Retina (tissue), 1 donor: ENCODE data around the gene PBX4.

Experiments
- DNase-seq: peaks from one replicate; pipeline ENCODE4 v3.0.0-alpha.2; 2016

The PBX4 gene

DNA sequence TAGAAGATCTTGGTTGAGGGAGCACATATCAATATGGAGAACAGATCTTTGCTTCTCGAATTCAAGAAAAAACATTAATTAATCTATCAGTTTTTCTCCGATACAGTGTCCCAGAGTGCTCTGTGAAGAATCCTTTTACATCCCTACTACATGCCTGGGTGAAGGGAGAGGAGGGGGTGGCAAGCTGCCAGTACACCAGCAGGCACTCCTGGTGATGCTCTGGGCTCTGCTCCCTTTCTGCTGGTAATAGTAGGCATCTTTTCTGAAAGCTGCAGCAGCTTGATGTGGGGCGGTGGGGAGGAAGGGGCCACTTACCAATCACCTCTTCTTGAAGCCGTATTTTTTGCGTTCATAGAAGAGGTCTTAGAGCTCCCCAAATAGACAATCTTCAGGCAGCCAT, 30.7 kb downstream of the PBX4 start:
- no peak for DNase-seq

DNA sequence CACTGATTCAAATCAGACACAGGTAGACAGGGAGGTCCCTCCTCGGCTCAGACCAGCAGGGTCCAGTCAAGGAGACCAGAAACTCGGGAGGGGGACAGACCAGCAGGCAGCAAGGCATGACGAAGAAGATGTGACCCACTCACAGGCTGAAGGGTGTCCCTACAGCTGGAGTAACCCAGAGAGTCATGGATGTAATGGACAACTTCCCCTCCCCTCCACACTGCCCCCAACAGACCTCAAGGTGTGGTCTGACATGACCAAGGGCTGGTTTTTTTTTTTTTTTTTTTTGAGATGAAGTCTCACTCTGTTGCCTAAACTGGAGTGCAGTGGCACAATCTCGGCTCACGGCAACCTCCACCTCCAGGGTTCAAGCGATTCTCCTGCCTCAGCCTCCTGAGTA, 34.1 kb downstream of the PBX4 start:
- no peak for DNase-seq

DNA sequence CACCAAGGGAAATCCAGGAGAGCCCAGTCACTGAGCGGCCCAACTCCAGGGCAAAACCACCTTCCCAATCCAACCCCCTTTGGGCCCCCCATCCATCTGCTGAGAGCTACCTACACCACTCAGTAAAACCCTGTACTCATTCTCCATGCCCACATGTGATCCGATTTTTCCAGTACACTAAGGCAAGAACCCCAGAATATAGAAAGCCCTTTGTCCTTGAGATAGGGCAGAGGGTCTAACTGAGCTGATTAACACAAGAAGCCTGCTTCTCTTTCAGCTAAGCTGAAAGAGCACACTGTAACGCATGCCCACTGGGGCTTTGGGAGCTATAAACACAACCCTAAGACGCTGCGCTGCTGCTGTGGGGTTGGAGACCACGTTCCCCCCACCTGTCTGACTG, 36.0 kb downstream of the PBX4 start:
- no peak for DNase-seq

DNA sequence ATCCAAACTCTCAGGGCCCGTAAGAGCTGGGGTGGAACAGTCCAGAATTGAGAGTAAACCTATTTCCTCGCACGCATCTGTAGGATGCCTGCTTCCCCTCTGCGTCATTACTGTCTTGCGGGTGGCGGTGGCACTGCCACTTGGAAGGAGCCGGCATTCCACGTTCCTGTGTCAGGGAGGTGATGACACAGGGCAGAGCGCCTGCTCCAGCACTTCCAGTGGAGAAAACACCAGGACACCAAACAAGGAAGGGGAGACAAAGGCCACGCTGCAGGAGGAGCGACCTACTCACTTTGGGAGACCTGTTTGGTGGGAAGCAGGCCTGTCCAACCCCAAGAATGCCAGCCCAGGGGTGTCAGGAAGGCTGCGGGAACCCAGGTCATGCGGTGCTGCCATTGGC, 37.1 kb downstream of the PBX4 start:
- DNase-seq: no peak

DNA sequence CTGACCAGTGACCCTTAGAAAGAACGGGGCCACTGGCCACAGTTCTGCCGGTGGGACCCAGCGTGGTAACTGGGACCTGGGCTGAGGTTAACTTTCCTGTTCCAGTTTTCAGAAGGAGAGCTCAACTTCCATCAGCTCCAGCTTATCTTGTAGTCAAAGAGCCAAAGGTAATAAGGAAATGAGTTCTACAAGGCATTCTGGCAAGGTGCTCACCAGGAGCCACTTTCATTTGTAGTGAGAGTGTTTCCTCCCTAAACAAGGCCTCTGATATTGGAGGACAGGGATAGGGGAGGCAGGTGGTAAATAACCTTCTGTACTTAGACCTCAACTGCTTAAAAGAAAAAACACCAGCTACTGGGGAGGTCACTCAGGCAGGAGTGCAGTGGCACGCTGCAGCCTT, 38.1 kb downstream of the PBX4 start:
- DNase-seq: no peak

DNA sequence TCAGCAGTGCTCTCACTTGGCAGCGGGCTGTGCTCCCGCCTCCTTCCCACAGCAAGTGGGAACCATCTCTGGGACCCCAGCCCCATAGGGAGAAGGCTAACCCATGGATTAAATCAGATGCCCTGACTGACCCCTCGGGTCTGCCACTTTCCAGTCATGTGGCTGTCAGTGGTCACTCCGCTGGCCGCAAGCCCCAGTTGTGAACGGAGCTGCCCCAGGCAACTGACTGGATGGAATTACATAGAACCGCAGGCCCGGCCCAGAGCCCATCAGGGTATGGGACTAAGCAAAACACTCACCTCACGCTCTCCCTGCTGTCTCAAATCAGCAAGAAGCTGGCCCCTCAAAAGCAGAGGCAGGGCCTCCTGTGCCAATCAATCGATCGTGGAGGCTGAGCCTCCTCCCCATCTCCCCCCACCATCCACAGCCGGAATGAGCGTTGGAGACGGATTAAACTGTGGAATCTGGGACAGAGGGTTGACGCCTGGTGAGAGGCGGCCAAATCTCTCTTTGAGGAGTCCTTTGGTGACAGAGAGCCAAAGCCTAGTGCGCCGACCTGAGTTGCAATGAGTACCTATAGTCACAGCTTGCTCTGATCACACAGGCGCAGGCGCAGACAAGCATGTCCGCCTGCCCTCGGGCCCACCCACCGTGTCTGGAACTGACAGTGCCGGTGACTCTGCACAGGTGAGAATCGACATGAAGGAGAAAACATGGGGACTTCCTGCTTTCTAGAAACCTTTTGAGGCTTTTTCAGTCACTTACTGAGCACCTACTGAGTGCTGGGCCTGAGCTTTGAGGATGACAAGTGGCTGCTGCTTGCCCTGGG, 38.7 kb downstream of the PBX4 start:
- peak; percentile 52 for DNase-seq

DNA sequence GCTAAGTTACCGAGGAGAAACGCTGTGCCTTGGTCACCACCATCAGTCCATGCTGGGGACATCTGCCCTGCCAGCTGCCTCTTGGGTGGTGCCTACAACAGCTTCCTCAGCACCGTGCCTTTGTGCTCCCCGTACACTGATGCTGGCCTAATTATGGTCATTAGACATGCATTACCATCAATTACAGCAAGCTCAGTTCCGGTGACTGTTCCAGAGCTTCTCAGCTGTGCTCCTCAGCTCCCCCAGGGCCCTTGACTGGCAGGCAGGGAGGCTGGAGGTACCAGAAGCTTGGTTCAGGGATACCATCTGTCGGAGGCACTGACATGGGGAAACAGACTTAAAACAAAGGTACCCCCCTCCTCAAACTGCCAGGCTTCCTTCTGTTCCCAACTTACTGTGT, 40.2 kb downstream of the PBX4 start:
- peak; percentile 73 for DNase-seq

DNA sequence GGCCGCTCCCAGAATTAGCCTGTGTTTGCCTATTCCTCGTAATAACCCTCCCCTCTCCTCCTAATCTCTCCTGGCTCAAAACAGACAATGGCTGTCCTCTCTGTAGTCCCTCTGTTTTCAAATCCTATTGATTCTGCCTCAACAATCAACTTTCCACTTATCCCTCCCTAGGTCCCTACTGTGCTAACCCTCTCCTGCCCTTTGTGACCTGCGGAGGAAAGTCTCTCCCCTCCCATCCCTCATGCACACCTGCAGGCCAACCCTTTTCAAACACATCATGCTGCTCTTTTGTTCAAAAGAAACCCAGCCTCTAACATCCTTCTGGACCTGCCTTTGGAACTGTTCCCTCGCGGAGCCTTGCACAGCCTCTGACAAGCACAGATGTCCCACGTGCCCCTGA, 43.1 kb downstream of the PBX4 start:
- DNase-seq: no peak

DNA sequence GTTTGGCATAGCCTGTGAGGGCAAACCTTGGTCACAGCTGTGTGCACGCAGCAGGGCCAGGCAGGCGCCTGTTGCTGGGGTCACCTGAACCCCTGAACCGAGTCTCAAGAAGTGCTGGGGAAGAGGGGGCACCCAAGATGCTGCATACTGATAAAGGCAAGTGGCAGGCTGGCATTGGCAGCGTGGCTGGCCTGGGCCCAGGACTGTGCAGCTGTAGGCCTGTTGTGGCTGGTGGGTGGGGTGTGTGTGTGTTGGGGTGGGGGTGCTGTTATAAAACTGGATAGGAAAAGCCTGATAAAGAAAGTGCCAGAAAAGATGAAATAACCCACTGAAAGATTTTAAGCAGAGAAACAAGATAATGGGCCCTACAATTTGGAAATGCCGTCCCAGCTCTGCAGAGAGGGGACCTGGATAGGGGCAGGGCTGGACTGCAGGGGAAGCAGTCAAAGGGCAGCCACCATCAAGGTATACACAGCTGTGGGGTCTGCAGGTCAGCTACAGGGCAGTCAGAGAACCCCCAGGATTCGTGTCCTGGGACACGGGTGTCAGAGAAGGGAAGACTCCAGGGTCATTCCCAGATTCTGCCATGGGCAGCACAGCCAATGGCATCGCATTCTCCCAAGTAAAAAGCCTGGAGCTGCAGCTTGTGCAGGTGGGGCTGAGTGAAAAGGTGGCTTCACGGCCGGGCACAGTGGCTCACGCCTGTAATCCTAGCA, 47.3 kb downstream of the PBX4 start:
- no peak for DNase-seq

DNA sequence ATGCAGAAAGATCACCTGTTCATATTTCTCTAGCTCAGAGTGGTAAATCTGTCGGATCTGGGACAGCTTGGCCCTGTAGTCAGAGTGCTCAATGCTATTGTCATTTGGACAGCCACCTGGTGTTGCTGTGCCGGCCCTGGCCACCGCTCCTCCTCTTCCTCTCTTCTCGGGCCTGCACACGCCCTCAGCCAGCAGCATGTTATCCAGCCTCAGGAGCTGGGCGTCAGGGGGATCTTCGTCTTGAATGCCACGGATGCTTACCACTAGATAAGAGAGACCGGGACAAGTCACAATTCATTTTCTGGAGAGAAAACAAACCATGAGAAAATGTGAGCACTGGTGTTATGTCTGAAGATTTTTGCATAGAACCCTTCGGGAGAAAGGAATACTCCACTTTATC, 47.9 kb downstream of the PBX4 start:
- no peak for DNase-seq

DNA sequence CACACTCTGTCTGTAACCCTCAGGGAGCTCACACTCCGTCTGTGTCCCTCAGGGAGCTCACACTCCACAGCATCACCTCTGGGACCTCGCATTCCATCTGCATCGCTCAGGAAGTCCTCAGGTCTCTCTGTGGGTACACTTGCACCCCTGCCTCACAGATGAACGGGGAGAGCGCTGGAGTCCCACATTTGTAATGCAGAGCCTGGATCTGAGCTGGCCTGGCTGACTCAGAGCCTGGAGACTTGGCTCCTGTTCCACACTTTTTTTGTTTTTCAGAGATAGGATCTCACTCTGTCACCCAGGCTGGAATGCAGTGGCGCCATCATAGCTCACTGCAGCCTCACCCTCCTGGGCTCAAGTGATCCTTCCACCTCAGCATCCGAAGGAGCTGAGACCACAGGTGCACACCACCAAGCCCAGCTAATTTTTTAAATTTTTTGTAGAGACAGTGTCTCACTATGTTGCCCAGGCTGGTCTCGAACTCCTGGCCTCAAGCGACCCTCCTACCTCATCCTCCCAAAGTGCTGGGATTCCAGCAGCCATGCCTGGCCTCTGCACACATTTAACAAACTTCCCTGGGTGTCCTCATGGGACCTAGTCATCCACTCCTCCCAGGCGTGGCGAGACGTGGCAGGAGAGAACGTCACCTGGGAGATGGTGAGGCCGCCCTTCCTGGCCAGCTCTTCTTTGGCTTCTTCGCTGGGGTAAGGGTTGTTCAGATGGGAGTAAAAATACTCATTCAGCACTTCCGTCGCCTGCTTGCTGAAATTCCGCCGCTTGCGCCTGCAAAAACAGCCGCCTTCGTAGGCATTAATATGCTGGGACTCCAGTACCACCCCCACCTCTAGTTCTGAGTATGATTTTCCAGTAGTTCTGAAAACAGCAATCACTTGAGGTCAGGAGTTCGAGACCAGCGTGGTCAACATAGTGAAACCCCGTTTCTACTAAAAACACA, 49.4 kb downstream of the PBX4 start:
- DNase-seq: no peak

DNA sequence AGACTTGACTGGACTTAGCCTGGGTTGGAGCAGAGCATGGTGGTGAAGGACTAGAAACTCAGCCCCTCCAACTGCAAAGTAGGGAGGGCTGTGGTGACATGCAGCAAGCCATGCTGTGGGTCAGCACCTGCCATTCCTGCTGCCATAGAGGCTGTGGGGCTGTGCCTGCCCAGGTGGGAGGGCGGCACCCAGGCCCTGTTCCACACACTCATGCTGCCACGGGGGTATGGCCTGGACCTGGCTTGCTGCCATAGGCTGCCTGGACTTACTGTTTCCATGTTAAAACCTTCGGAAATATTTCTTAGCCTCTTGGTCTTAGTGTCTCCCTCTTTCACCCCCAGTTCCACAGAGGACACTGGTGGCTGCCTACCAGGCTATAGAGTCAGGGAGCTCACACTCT, 51.1 kb downstream of the PBX4 start:
- no peak for DNase-seq

DNA sequence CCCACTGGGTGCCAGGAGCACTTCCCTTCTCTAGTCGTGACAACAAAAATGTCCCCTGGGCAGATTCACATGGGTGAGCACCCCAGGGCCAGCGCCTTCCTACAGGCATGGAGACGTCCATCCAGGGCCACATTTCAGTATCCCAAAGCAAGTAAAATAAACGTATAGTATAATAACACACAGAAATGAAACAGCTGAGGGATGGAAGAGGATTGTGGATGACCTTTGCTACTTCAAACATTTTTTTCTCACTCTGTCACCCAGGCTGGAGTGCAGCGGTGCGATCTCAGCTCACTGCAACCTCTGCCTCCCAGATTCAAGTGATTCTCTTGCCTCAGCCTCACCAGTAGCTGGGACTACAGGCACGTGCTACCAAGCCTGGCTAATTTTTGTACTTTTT, 52.2 kb downstream of the PBX4 start:
- no peak for DNase-seq

DNA sequence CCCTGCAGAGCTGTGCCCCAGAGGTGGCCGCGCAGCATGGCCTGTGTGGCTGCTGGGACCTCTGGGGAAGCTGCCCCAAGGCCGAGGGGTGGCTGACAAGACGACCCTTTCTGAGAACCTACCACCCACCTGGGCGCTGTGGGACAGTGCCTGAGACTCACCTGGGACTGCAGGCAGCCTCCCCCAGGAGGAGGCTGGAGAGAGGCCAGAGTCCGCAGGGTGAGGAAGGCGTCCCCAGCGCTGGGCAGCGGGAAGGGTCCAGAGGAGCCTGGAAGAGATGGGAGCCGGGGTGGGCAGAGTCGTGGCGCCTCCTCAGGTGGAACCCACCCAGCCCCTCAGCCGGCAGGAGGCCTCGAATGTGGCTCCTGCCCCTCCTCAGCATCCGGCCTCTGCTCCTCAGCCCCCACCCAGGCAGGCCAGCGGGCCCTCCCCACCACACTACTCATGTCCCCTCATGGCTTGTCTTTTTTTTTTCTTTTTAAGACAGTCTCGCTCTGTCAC, 55.1 kb downstream of the PBX4 start:
- no peak for DNase-seq

DNA sequence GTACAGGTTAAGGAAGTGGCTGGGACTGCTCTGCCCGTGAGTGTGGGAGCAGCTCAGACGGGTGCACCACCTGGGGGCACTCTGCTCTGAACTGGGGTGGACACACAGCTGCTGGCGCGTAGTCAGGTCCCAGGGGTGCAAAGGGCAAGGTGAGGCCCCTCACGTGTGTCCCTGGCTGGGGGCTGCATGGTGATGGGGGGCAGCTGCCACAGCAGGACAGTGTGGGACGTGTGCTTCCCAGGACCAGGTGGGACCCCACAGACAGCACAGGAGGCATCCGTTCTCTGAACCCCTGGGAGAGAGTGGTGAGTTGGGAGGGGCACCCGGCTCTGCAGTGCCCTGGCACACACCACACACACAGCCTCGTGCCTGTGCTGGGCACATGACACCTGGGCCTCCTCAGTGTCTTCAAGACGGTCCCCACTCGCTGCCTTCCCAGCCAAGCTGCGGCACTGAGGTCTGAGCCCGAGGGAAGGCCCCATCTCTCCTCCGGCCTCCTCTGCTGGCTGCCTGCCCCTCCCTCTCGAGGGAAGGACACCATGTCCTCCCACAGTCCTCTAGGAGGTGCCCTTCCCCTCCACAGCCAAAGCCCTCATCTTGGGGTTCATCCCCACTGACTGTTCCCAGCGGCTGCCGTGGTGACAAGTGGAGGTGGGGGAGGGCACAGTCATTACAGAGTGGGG, 55.7 kb downstream of the PBX4 start:
- no peak for DNase-seq

DNA sequence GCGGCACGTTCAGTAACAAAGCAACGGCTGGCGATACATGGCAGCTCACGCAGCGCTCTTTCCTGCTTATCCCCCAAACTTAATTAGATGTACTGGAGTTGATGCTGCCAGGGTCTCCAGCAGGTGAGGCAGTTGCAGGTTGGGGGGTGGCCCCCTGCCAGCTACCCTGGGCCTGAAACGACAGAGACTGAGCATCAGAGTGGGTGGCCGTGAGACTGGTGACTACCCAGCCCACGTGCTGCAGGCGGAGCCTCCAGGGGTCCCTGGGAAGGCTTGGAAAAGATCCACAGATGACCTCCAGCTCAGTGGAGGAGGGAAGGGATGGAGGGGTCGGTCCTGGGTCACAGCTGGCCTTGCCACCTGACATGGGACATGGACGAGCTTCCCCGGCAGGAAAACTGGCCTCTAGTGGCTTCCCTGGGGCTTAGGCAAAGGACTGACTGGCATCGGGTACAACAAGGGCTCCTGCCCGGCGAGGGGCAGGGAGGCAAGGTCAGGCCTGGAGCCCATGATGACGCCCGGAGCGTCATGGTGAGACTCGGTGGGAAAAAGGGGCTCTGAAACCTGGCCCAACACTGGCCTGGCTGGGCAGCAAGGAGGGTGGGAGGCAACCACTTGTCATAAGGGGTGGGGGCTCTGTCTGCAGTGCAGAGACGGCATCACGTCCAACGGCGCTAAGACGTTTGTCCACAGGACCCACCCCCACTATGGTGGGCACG, 56.4 kb downstream of the PBX4 start:
- DNase-seq: no peak

DNA sequence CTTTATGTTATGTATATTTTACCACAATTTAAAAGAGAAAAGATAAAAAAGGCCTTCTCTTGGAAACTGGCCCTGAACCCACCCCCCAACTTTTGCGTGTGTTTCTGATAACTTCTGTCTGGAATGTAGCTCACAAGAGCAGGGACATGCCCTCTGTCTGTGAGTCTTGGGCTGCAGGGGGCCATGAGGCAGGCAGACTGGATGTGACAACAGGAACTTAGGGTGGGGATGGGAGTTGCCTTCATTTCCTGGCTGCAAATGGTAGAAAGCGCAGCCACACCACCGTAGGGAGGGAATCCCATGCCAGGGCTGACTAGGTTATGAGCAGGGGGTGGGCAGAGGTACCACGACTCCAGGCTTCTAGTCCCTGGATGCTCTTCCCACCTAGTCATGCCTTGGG, 58.6 kb downstream of the PBX4 start:
- no peak for DNase-seq

DNA sequence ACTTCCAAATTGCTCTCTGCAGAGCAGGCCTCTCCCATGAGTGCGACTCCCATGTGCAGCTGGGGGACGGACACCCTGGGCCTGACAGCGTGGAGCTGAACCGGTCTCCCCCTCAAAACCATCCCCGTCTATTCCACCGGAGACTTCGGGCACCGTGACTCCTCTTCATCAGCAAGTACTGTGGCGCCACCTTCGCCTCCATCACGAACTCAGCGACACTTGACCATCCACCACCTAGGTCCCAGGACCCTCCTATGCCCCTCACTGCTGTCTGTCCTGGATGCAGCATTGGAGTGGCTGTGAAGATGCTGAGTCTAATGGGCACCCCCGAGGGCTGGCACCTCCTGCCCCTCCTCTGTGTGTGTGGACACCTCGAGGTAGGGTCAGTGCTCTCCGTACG, 59.9 kb downstream of the PBX4 start:
- no peak for DNase-seq

DNA sequence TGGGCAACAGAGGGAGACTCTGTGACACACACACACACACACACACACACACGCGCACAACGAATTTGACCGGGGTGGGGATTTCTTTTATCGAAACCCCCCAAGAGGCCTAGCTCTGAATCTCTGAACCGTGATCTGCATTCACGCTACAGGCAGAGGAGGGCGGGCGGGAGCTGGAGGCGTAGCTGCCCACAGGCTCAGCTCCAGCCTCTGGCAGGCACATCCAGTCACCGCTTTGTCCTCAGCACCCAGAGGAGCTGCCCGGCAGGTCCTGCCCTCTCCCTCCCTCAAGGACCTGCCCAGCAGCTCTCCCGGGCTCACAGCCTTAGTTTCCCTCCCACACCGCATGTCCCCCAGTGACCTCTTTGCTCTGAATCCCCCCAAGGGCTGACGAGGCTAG, 60.4 kb downstream of the PBX4 start:
- DNase-seq: no peak

DNA sequence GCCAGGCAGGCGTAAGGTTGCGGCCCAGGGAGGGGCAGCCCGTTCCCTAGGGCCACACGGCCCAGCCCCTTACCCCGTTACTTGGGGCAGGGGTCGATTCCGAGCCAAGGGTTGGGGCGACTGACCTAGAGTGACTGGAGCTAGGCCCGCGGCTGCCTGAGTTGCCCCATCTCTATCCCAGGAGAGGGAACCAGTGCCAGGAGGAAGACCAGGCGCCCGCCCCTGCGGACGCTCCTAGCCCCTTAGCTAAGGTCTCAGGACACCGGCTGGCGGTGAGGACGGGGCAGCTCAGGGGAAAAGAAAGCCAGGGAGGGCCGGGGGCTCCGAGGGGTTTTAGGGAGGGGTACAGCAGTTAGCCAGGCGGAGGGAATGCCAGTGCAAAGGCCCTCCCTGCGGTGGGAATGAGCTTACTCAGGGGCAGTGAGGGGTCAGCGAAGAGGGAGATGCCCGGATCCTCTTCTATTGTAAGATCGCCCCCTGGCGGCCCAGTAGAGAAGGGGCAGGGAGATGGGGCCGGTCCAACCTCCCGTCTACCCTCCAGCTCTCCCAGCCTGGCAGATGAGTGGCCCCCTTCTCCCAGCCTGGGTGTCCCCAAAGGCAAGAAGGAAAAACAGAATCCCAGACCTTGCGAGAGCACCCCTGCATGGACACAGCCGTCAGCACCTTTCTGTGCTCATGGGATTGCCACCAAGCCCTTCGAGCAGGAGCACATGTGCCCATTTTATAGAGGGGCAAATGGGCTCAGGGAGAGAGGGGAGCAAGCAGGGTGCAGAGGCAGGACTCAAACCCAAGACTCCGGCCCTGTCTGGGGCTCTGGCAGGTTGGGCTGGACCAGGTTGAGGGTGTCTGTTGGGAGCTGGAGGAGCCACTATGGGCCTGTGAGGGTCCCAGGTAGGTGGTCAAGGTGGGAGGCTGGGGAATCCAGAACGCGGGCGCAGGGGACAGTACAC, 64.1 kb downstream of the PBX4 start:
- DNase-seq: peak; percentile 52

DNA sequence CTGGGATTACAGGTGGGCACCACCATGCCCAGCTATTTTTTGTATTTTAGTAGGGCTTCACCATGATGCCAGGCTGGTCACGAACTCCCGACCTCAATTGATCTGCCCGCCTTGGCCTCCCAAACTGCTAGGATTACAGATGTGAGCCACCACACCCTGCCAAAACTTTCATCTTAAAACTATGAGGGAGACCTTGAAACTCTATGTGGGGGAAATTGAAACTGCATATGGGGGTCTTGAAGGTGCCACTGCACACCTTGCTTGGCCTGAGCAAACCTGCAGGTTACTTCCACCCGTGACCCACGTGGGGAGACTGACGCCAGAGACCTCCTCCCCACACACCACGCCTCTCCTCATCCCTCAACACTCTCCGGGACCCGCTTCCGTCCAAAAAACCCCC, 64.8 kb downstream of the PBX4 start:
- DNase-seq: no peak
